ENCODE measurements around the gene ITSN1.
"Not testable (repeated sequence)": the region's sequence is repeated elsewhere in the genome, so short reads cannot be mapped to it uniquely, and the experiment has no call there.

The ITSN1 gene

GRCh38 chr21:33867868-33868267 lies 225.6 kb downstream of the ITSN1 start:
- not testable (repeated sequence) for DNase-seq

GRCh38 chr21:33869873-33870272 lies 227.6 kb downstream of the ITSN1 start:
- no peak for DNase-seq

- DNase-seq, result no peak
Observed at GRCh38 chr21:33870768-33871167, 228.5 kb downstream of the ITSN1 start.

- DNase-seq, result no peak
Observed at GRCh38 chr21:33871171-33871570, 228.9 kb downstream of the ITSN1 start.

- DNase-seq, result no peak
Observed at GRCh38 chr21:33872881-33873515, 230.7 kb downstream of the ITSN1 start.

- DNase-seq, result no peak
Observed at GRCh38 chr21:33874161-33874560, 231.9 kb downstream of the ITSN1 start.

- DNase-seq, result no peak
Observed at GRCh38 chr21:33875026-33875695, 232.9 kb downstream of the ITSN1 start.

- no peak for DNase-seq
Observed at GRCh38 chr21:33878824-33879223, 236.5 kb downstream of the ITSN1 start.

GRCh38 chr21:33880626-33881025 lies 238.3 kb downstream of the ITSN1 start:
- no peak for DNase-seq

GRCh38 chr21:33881689-33882440 lies 239.6 kb downstream of the ITSN1 start:
- DNase-seq, result no peak

- no peak for DNase-seq
Observed at GRCh38 chr21:33883118-33883517, 240.8 kb downstream of the ITSN1 start.

GRCh38 chr21:33884376-33885171 lies 242.3 kb downstream of the ITSN1 start:
- DNase-seq, result no peak

GRCh38 chr21:33885172-33885514 lies 242.8 kb downstream of the ITSN1 start:
- no peak for DNase-seq

- no peak for DNase-seq
Observed at GRCh38 chr21:33886321-33886720, 244.0 kb downstream of the ITSN1 start.

- DNase-seq, result no peak
Observed at GRCh38 chr21:33890187-33890586, 247.9 kb downstream of the ITSN1 start.

GRCh38 chr21:33892853-33893252 lies 250.6 kb downstream of the ITSN1 start:
- peak; percentile 71 for DNase-seq

- no peak for DNase-seq
Observed at GRCh38 chr21:33893917-33894316, 251.6 kb downstream of the ITSN1 start.

- DNase-seq, result peak; percentile 96
Observed at GRCh38 chr21:33894736-33895288, 252.5 kb downstream of the ITSN1 start.

GRCh38 chr21:33895356-33895755 lies 253.1 kb downstream of the ITSN1 start:
- no peak for DNase-seq

GRCh38 chr21:33896691-33897090 lies 254.4 kb downstream of the ITSN1 start:
- DNase-seq, result no peak

GRCh38 chr21:33897098-33897497 lies 254.8 kb downstream of the ITSN1 start:
- DNase-seq, result no peak

- no peak for DNase-seq
Observed at GRCh38 chr21:33897739-33898138, 255.4 kb downstream of the ITSN1 start.

GRCh38 chr21:33898586-33898985 lies 256.3 kb downstream of the ITSN1 start:
- no peak for DNase-seq

Data from islet precursor cell (in vitro differentiated cells).